H7 (cell line): Measurements from ENCODE around the gene VSTM2B. TPM values are rescaled to one million over a fixed set of nuclear protein-coding genes. Genes with fewer than 3 reads are reported as not detected.
"Not testable (repeated sequence)": the region's sequence is repeated elsewhere in the genome, so short reads cannot be mapped to it uniquely, and the experiment has no call there.

Source experiments
- DNase-seq: peaks from one replicate; pipeline ENCODE4 v3.0.0; 2012
- H3K27me3 ChIP-seq: 2 replicates; pipeline ENCODE4 v1.6.0; 2011; ENCODE audit warnings: mild to moderate bottlenecking, low read length; ENCODE audit not compliant: control insufficient read depth, insufficient read depth
- H3K36me3 ChIP-seq: replicated peaks from 2 replicates; pipeline ENCODE4 v1.5.1; 2011; ENCODE audit warnings: low read length; ENCODE audit not compliant: control insufficient read depth, insufficient read depth
- H3K4me3 ChIP-seq: 2 replicates; pipeline ENCODE4 v1.5.1; 2011; ENCODE audit warnings: low read depth, mild to moderate bottlenecking, control low read depth, low read length, moderate library complexity; ENCODE audit not compliant: insufficient read depth
- total RNA-seq: library from RNA; depleted of rRNA; stranded (reverse); fragments of >200 nt; shearing (Covaris generic); gene quantifications from 2 replicates; pipeline ENCODE4 v1.2.3, GENCODE V29; 2014

VSTM2B gene
- total RNA-seq, 1 experiment from 2014 or later: 0.48 TPM

GRCh38 chr19:29547981-29548380, 22.2 kb downstream of the VSTM2B start:
- H3K36me3 ChIP-seq: no peaks in the 10 kb centered on the region

GRCh38 chr19:29548483-29549085, 22.8 kb downstream of the VSTM2B start:
- H3K27me3 ChIP-seq: no peaks in the 10 kb centered on the region
- no peaks in the 10 kb centered on the region for H3K36me3 ChIP-seq
- DNase-seq: peak; percentile 46
- H3K4me3 ChIP-seq: no peak overlapping the region

More at GRCh38 chr19:29547981-29548380, 22.2 kb downstream of the VSTM2B start:
- DNase-seq: peak; percentile 34
- Histone ChIP-seq H3K27me3 (no peaks in the 10 kb centered on the region), H3K4me3 (no peak overlapping the region)

- peak; percentile 34 for DNase-seq
These were observed 23.6 kb downstream of the VSTM2B start for GRCh38 chr19:29549105-29550070.

GRCh38 chr19:29550896-29551295, 25.1 kb downstream of the VSTM2B start:
- H3K27me3 ChIP-seq: no peaks in the 10 kb centered on the region
- H3K4me3 ChIP-seq: no peak overlapping the region
- peak; percentile 28 for DNase-seq
- no peaks in the 10 kb centered on the region for H3K36me3 ChIP-seq

More at GRCh38 chr19:29549105-29550070, 23.6 kb downstream of the VSTM2B start:
- Histone ChIP-seq H3K27me3 (no peaks in the 10 kb centered on the region), H3K4me3 (no peak overlapping the region), H3K36me3 (no peaks in the 10 kb centered on the region)

GRCh38 chr19:29551774-29552173, 26.0 kb downstream of the VSTM2B start:
- DNase-seq: no peak
- no peaks in the 10 kb centered on the region for H3K27me3 ChIP-seq
- no peaks in the 10 kb centered on the region for H3K36me3 ChIP-seq
- no peak overlapping the region for H3K4me3 ChIP-seq

GRCh38 chr19:29552454-29553280, 26.9 kb downstream of the VSTM2B start:
- Histone ChIP-seq H3K4me3 (no peak overlapping the region), H3K36me3 (no peaks in the 10 kb centered on the region), H3K27me3 (no peaks in the 10 kb centered on the region)
- no peak for DNase-seq

- DNase-seq: no peak
- Histone ChIP-seq H3K27me3 (no peaks in the 10 kb centered on the region), H3K4me3 (no peak overlapping the region), H3K36me3 (no peaks in the 10 kb centered on the region)
These were observed 28.4 kb downstream of the VSTM2B start for GRCh38 chr19:29554149-29554548.

- not testable (repeated sequence) for H3K4me3 ChIP-seq, H3K36me3 ChIP-seq, DNase-seq
These were observed 33.3 kb downstream of the VSTM2B start for GRCh38 chr19:29559110-29559509.

GRCh38 chr19:29559743-29560142, 33.9 kb downstream of the VSTM2B start:
- H3K4me3 ChIP-seq: no peak overlapping the region
- DNase-seq: no peak
- no peaks in the 10 kb centered on the region for H3K36me3 ChIP-seq
- no peaks in the 10 kb centered on the region for H3K27me3 ChIP-seq

More at GRCh38 chr19:29559110-29559509, 33.3 kb downstream of the VSTM2B start:
- not testable (repeated sequence) for H3K27me3 ChIP-seq

GRCh38 chr19:29560313-29561075, 34.7 kb downstream of the VSTM2B start:
- Histone ChIP-seq H3K27me3 (no peaks in the 10 kb centered on the region), H3K36me3 (no peaks in the 10 kb centered on the region), H3K4me3 (no peak overlapping the region)
- DNase-seq: no peak

- Histone ChIP-seq H3K36me3 (no peaks in the 10 kb centered on the region), H3K27me3 (no peaks in the 10 kb centered on the region), H3K4me3 (no peak overlapping the region)
- no peak for DNase-seq
These were observed 35.8 kb downstream of the VSTM2B start for GRCh38 chr19:29561601-29562000.

GRCh38 chr19:29562299-29563297, 36.8 kb downstream of the VSTM2B start:
- no peaks in the 10 kb centered on the region for H3K27me3 ChIP-seq
- H3K4me3 ChIP-seq: no peak overlapping the region
- H3K36me3 ChIP-seq: no peaks in the 10 kb centered on the region
- DNase-seq: no peak
